HEK293T (cell line): ENCODE results near the gene COMMD1.

Source experiments
- BHLHE40 ChIP-seq: fragments of 450-650 bp; IDR thresholded peaks from 2 replicates; pipeline ENCODE4 v1.6.1; 2016; ENCODE audit warnings: mild to moderate bottlenecking, moderate library complexity, borderline replicate concordance
- FOXK2 ChIP-seq: fragments of 450-650 bp; IDR thresholded peaks from 2 replicates; pipeline ENCODE4 v1.6.1; 2016; ENCODE audit warnings: mild to moderate bottlenecking
- L3MBTL2 ChIP-seq: fragments of 450-650 bp; conservative IDR thresholded peaks from 2 replicates; pipeline ENCODE4 v1.6.1; 2016; ENCODE audit warnings: mild to moderate bottlenecking
- PKNOX1 ChIP-seq: fragments of 450-650 bp; IDR thresholded peaks from 2 replicates; pipeline ENCODE4 v1.6.1; 2016

- TF ChIP-seq PKNOX1 = peak; percentile 59
- no peak for TF ChIP-seq BHLHE40
- TF ChIP-seq L3MBTL2 = no peak
- TF ChIP-seq FOXK2 = no peak
Observed at GRCh38 chr2:62036761-62037250, 131.3 kb downstream of the COMMD1 start.
